Loucy (cell line): Measurements from ENCODE around the gene TSGA10.

ENCODE experiments used
- H2AFZ ChIP-seq: fragments of 200-600 bp; sonication (generic); 2 replicates; pipeline ENCODE4 v1.6.0; 2016; ENCODE audit warnings: antibody characterized with exemption, mild to moderate bottlenecking, low read length, moderate library complexity
- H3F3A ChIP-seq: fragments of 200-600 bp; 2 replicates; pipeline ENCODE4 v1.6.0; 2016; ENCODE audit warnings: antibody characterized with exemption, low read depth, mild to moderate bottlenecking
- H3K27me3 ChIP-seq: fragments of 200-600 bp; sonication (generic); 2 replicates; pipeline ENCODE4 v1.6.1; 2014; ENCODE audit warnings: low read length, mild to moderate bottlenecking; ENCODE audit not compliant: insufficient read depth, poor library complexity, severe bottlenecking
- H3K36me3 ChIP-seq: fragments of 200-600 bp; sonication (generic); 2 replicates; pipeline ENCODE4 v1.6.1; 2016; ENCODE audit warnings: low read length; ENCODE audit not compliant: insufficient read depth
- H3K4me1 ChIP-seq: fragments of 200-600 bp; sonication (generic); 2 replicates; pipeline ENCODE4 v1.5.1; 2014; ENCODE audit warnings: low read length, mild to moderate bottlenecking; ENCODE audit not compliant: insufficient read depth, poor library complexity, severe bottlenecking
- H3K4me2 ChIP-seq: fragments of 200-600 bp; sonication (generic); 2 replicates; pipeline ENCODE4 v1.6.0; 2014; ENCODE audit warnings: antibody characterized with exemption, low read length, low read depth, mild to moderate bottlenecking; ENCODE audit not compliant: poor library complexity, severe bottlenecking
- H3K4me3 ChIP-seq: fragments of 200-600 bp; sonication (generic); 2 replicates; pipeline ENCODE4 v1.5.1; 2014; ENCODE audit warnings: low read length, mild to moderate bottlenecking, mixed read lengths; ENCODE audit not compliant: poor library complexity, severe bottlenecking
- H3K79me2 ChIP-seq: fragments of 200-600 bp; sonication (generic); 2 replicates; pipeline ENCODE4 v1.6.1; 2014; ENCODE audit warnings: low read length; ENCODE audit not compliant: insufficient read depth
- H3K9ac ChIP-seq: fragments of 200-600 bp; sonication (generic); 2 replicates; pipeline ENCODE4 v1.6.0; 2014; ENCODE audit warnings: mild to moderate bottlenecking, low read depth, low read length, moderate library complexity; ENCODE audit not compliant: poor library complexity, severe bottlenecking
- H3K9me2 ChIP-seq: fragments of 200-600 bp; sonication (generic); replicated peaks from 2 replicates; pipeline ENCODE4 v1.6.1; 2016; ENCODE audit warnings: low read depth, low read length, mixed read lengths
- H3K9me3 ChIP-seq: fragments of 200-600 bp; sonication (generic); 2 replicates; pipeline ENCODE4 v1.6.1; 2014; ENCODE audit warnings: mild to moderate bottlenecking, antibody characterized with exemption, low read length, low read depth; ENCODE audit not compliant: insufficient read depth
- H4K20me1 ChIP-seq: fragments of 200-600 bp; sonication (generic); 2 replicates; pipeline ENCODE4 v1.6.0; 2014; ENCODE audit warnings: antibody characterized with exemption, low read length, mild to moderate bottlenecking; ENCODE audit not compliant: insufficient read depth, poor library complexity, severe bottlenecking
- EZH2phosphoT487 ChIP-seq: fragments of 200-600 bp; IDR thresholded peaks from 2 replicates; pipeline ENCODE4 v1.6.1; 2018; ENCODE audit warnings: antibody characterized with exemption, mild to moderate bottlenecking, moderate library complexity, borderline replicate concordance
- TF ChIP-seq, protein P1 (sequence below): fragments of 200-600 bp; sonication (generic); conservative IDR thresholded peaks from 2 replicates; pipeline ENCODE4 v1.5.1; 2014; ENCODE audit warnings: mild to moderate bottlenecking, antibody characterized with exemption, low read length

TSGA10 gene

DNA sequence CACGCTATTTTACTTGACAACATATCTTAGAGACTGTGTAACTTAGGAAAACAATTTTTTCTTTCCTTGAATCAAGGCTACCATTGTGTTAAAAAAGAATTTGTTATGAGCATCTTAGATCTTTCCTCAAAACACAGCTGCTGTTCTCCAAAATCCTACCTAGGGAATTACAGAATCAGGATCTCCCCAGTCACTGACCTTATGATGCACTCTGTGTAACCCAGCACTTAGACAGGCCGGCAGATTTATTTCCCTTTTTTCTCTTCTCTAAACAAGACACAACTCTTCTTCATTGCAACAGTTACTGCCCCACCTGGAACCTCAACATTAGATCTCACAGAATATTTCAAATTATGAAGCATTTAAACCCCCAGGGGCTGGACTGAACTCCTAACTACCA lies 26.8 kb downstream of the TSGA10 start:
- H3K79me2 ChIP-seq, result no peaks in the 10 kb centered on the region
- H2AFZ ChIP-seq, result no peak overlapping the region
- H3K9me2 ChIP-seq, result no peaks in the 10 kb centered on the region
- H3K9ac ChIP-seq, result no peak overlapping the region
- H4K20me1 ChIP-seq, result no peaks in the 10 kb centered on the region
- no peaks in the 10 kb centered on the region for H3K4me1 ChIP-seq
- no peaks in the 10 kb centered on the region for H3K36me3 ChIP-seq
- TF ChIP-seq EZH2phosphoT487, result no peak
- TF ChIP-seq, protein P1, sequence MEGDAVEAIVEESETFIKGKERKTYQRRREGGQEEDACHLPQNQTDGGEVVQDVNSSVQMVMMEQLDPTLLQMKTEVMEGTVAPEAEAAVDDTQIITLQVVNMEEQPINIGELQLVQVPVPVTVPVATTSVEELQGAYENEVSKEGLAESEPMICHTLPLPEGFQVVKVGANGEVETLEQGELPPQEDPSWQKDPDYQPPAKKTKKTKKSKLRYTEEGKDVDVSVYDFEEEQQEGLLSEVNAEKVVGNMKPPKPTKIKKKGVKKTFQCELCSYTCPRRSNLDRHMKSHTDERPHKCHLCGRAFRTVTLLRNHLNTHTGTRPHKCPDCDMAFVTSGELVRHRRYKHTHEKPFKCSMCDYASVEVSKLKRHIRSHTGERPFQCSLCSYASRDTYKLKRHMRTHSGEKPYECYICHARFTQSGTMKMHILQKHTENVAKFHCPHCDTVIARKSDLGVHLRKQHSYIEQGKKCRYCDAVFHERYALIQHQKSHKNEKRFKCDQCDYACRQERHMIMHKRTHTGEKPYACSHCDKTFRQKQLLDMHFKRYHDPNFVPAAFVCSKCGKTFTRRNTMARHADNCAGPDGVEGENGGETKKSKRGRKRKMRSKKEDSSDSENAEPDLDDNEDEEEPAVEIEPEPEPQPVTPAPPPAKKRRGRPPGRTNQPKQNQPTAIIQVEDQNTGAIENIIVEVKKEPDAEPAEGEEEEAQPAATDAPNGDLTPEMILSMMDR, result no peak
- H3K4me3 ChIP-seq, result no peak overlapping the region
- H3K4me2 ChIP-seq, result no peak overlapping the region
- no peaks in the 10 kb centered on the region for H3K9me3 ChIP-seq
- H3K27me3 ChIP-seq, result no peaks in the 10 kb centered on the region
- H3F3A ChIP-seq, result no peaks in the 10 kb centered on the region

DNA sequence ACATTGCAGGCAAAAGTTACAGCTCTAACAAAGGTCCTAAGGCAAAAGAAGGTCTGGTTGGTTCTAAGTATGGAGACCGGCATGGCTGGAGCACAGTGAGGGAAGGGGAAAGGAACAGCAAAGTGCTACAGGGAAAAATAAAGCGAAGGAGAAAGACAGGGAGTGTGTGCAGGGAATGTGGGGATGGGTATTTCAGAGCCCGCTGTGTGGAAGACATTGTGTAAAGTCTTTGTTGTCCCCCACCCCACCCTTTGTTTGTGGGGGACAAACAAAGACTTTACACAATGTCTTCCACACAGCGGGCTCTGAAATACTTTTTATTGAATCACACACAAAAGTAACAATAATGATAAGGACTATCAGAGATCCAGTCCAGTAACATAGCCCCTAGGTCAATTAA lies 42.1 kb downstream of the TSGA10 start:
- Histone ChIP-seq H3K27me3 (no peaks in the 10 kb centered on the region), H3K9me3 (no peaks in the 10 kb centered on the region)

DNA sequence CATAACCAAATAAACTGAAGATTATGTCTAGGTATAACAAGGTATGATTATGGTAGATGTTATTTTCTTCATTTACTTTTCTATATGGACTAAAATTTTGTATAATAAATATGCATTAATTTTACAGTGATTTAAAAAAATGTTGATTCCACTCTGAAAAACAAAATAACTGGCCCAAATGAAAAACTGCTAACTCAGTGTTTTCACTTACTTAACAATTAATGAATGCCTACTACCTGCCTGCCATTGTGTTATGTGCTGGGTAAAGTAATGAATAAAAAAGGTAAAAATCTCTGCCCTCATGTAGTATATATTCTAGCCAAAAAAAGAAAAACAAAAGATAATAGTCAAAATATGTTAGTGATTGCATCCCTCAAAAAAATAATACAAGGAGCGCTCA lies 42.8 kb downstream of the TSGA10 start:
- H3K9ac ChIP-seq, result no peak overlapping the region
- H3K4me2 ChIP-seq, result no peak overlapping the region
- no peaks in the 10 kb centered on the region for H3K79me2 ChIP-seq
- TF ChIP-seq, protein P1, result no peak
- no peak for TF ChIP-seq EZH2phosphoT487
- peaks cover 1% of the 10 kb centered on the region for H3K4me1 ChIP-seq
- H3K36me3 ChIP-seq, result no peaks in the 10 kb centered on the region
- no peaks in the 10 kb centered on the region for H3K9me2 ChIP-seq
- no peaks in the 10 kb centered on the region for H3K9me3 ChIP-seq
- no peaks in the 10 kb centered on the region for H3K27me3 ChIP-seq
- no peak overlapping the region for H2AFZ ChIP-seq
- no peaks in the 10 kb centered on the region for H4K20me1 ChIP-seq
- no peak overlapping the region for H3K4me3 ChIP-seq
- H3F3A ChIP-seq, result no peaks in the 10 kb centered on the region

More for the DNA sequence above, 42.1 kb downstream of the TSGA10 start:
- Histone ChIP-seq H2AFZ (no peak overlapping the region), H3K36me3 (no peaks in the 10 kb centered on the region), H3F3A (no peaks in the 10 kb centered on the region), H3K4me1 (no peaks in the 10 kb centered on the region), H3K9me2 (no peaks in the 10 kb centered on the region), H3K9ac (no peak overlapping the region), H3K79me2 (no peaks in the 10 kb centered on the region), H4K20me1 (no peaks in the 10 kb centered on the region), H3K4me3 (no peak overlapping the region), H3K4me2 (no peak overlapping the region)
- TF ChIP-seq, protein P1, result no peak
- no peak for TF ChIP-seq EZH2phosphoT487
